Activated CD8-positive, alpha-beta T cell treated with anti-CD3 and anti-CD28 coated beads, Interleukin-2, amount 10 ng/mL, durations not matched to agents 7 days and 5 days (primary cell): ENCODE measurements around the gene ZNF653. TPM values are rescaled to one million over a fixed set of nuclear protein-coding genes. Genes with fewer than 3 reads are reported as not detected.
A peak's percentile ranks its signal among the peaks of the same experiment; 100 is the strongest.
"Not testable (repeated sequence)": the region's sequence is repeated elsewhere in the genome, so short reads cannot be mapped to it uniquely, and the experiment has no call there.

Experiments used
- ATAC-seq: fragments of 150-1000 bp; cut with Tn5 transposase; one replicate; pipeline ENCODE4 v1.10.0; 2021; ENCODE audit warnings: moderate library complexity
- CTCF ChIA-PET: fragments of 350-600 bp; sonication (Branson Sonifier 250); formaldehyde crosslinking; loops from one replicate; lab custom pipeline; 2021; ENCODE audit warnings: antibody characterized with exemption; lab: Charles Lee
- POLR2A ChIA-PET: fragments of 350-600 bp; sonication (Branson Sonifier 250); formaldehyde crosslinking; loops from one replicate; lab custom pipeline; 2021; ENCODE audit warnings: antibody characterized with exemption; lab: Charles Lee
- DNase-seq: peaks from one replicate; pipeline ENCODE4 v3.0.0-alpha.2; 2020
- H3K27ac Mint-ChIP-seq: one replicate; pipeline ENCODE4 v1.8.0; 2021; ENCODE audit warnings: mild to moderate bottlenecking, mixed read lengths
- H3K27me3 Mint-ChIP-seq: one replicate; pipeline ENCODE4 v1.8.0; 2021; ENCODE audit warnings: low read depth, mixed read lengths
- H3K36me3 Mint-ChIP-seq: one replicate; pipeline ENCODE4 v1.8.0; 2021; ENCODE audit warnings: low read depth, mixed read lengths
- H3K4me1 Mint-ChIP-seq: one replicate; pipeline ENCODE4 v1.8.0; 2021; ENCODE audit warnings: low read depth, mixed read lengths
- H3K4me3 Mint-ChIP-seq: one replicate; pipeline ENCODE4 v1.8.0; 2021; ENCODE audit warnings: mild to moderate bottlenecking, mixed read lengths
- H3K9me3 Mint-ChIP-seq: one replicate; pipeline ENCODE4 v1.8.0; 2022; ENCODE audit warnings: mixed read lengths; ENCODE audit not compliant: insufficient read depth
- total RNA-seq, 2 experiments: library from RNA; stranded (reverse); gene quantifications; one replicate each; pipeline ENCODE4 v1.2.3, GENCODE V29; 2021

Gene ZNF653
- total RNA-seq, 2 experiments from 2014 or later = 20.1 to 21.8 TPM

- DNase-seq = no peak
- H3K27ac Mint-ChIP-seq = no peak overlapping the region
- no peak for ATAC-seq
- ChIA-PET POLR2A (no interaction called here), CTCF (interaction anchor here (1.2 to 1.5 kb wide), 2 partner anchors 99 to 105 kb away, joined by 3 to 6 read pairs; partner anchors contain the start of gene SWSAP1)
- no peaks in the 10 kb centered on the region for H3K9me3 Mint-ChIP-seq
- H3K4me3 Mint-ChIP-seq = no peak overlapping the region
- peaks cover 28% of the 10 kb centered on the region for H3K4me1 Mint-ChIP-seq
- H3K36me3 Mint-ChIP-seq = peaks cover 6% of the 10 kb centered on the region
- H3K27me3 Mint-ChIP-seq = peaks cover 34% of the 10 kb centered on the region
Measured at GRCh38 chr19:11479898-11480714, 25.5 kb downstream of the ZNF653 start.

GRCh38 chr19:11479090-11479897 is 26.3 kb downstream of the ZNF653 start:
- CTCF ChIA-PET = no interaction called here
- DNase-seq (peak; percentile 39), ATAC-seq (no peak)
- H3K4me1 Mint-ChIP-seq = peaks cover 28% of the 10 kb centered on the region
- H3K27ac Mint-ChIP-seq = no peak overlapping the region
- no peak overlapping the region for H3K4me3 Mint-ChIP-seq
- H3K27me3 Mint-ChIP-seq = peaks cover 34% of the 10 kb centered on the region
- H3K9me3 Mint-ChIP-seq = no peaks in the 10 kb centered on the region
- POLR2A ChIA-PET = no interaction called here
- peaks cover 6% of the 10 kb centered on the region for H3K36me3 Mint-ChIP-seq

GRCh38 chr19:11478167-11479089 is 27.2 kb downstream of the ZNF653 start:
- H3K36me3 Mint-ChIP-seq = peaks cover 3% of the 10 kb centered on the region
- H3K4me1 Mint-ChIP-seq = peaks cover 24% of the 10 kb centered on the region
- no peaks in the 10 kb centered on the region for H3K9me3 Mint-ChIP-seq
- no peak for DNase-seq
- ChIA-PET CTCF (no interaction called here), POLR2A (no interaction called here)
- H3K4me3 Mint-ChIP-seq = no peak overlapping the region
- ATAC-seq = no peak
- H3K27me3 Mint-ChIP-seq = peaks cover 34% of the 10 kb centered on the region
- H3K27ac Mint-ChIP-seq = no peak overlapping the region

GRCh38 chr19:11475861-11476260 is 29.8 kb downstream of the ZNF653 start:
- Mint-ChIP-seq H3K27ac (no peak overlapping the region), H3K27me3 (peaks cover 29% of the 10 kb centered on the region), H3K36me3 (no peaks in the 10 kb centered on the region), H3K4me3 (no peak overlapping the region), H3K4me1 (peaks cover 5% of the 10 kb centered on the region), H3K9me3 (no peaks in the 10 kb centered on the region)
- ChIA-PET POLR2A (no interaction called here), CTCF (no interaction called here)
- ATAC-seq = no peak
- no peak for DNase-seq

GRCh38 chr19:11475343-11475742 is 30.3 kb downstream of the ZNF653 start:
- H3K36me3 Mint-ChIP-seq, H3K27ac Mint-ChIP-seq, H3K9me3 Mint-ChIP-seq, H3K4me3 Mint-ChIP-seq, CTCF ChIA-PET, DNase-seq, ATAC-seq, H3K4me1 Mint-ChIP-seq, POLR2A ChIA-PET: not testable (repeated sequence)
- peaks cover 29% of the 10 kb centered on the region for H3K27me3 Mint-ChIP-seq

GRCh38 chr19:11473725-11474124 is 31.9 kb downstream of the ZNF653 start:
- CTCF ChIA-PET = interaction anchor here (0.9 to 1.7 kb wide), 2 partner anchors 9 to 93 kb away, joined by 3 to 5 read pairs; no protein-coding TSS in a partner anchor
- Mint-ChIP-seq H3K9me3 (no peaks in the 10 kb centered on the region), H3K4me1 (no peaks in the 10 kb centered on the region), H3K36me3 (no peaks in the 10 kb centered on the region), H3K27me3 (peaks cover 23% of the 10 kb centered on the region), H3K4me3 (no peak overlapping the region), H3K27ac (no peak overlapping the region)
- ATAC-seq = no peak
- POLR2A ChIA-PET = no interaction called here
- no peak for DNase-seq

- DNase-seq, H3K27me3 Mint-ChIP-seq, H3K27ac Mint-ChIP-seq, H3K4me1 Mint-ChIP-seq, ATAC-seq, H3K9me3 Mint-ChIP-seq, H3K4me3 Mint-ChIP-seq, H3K36me3 Mint-ChIP-seq: not testable (repeated sequence)
- ChIA-PET POLR2A (interaction anchor here (0.7 kb wide), 1 partner anchor 595 kb away, joined by 5 read pairs; no protein-coding TSS in a partner anchor), CTCF (interaction anchor here (1.0 to 1.8 kb wide), 3 partner anchors 33 to 87 kb away, joined by 3 to 7 read pairs (median 4); partner anchors contain the start of gene PRKCSH)
Measured at GRCh38 chr19:11468266-11468845, 37.3 kb downstream of the ZNF653 start.

- no peak for DNase-seq
- POLR2A ChIA-PET = no interaction called here
- no peak overlapping the region for H3K27ac Mint-ChIP-seq
Measured at GRCh38 chr19:11465600-11465999, 40.0 kb downstream of the ZNF653 start.

GRCh38 chr19:11464333-11465265 is 41.0 kb downstream of the ZNF653 start:
- Mint-ChIP-seq H3K4me3 (no peak overlapping the region), H3K36me3 (no peaks in the 10 kb centered on the region), H3K9me3 (no peaks in the 10 kb centered on the region), H3K4me1 (no peaks in the 10 kb centered on the region), H3K27me3 (peaks cover 10% of the 10 kb centered on the region), H3K27ac (no peak overlapping the region)
- ChIA-PET POLR2A (no interaction called here), CTCF (no interaction called here)
- ATAC-seq (no peak), DNase-seq (no peak)

More at GRCh38 chr19:11465600-11465999, 40.0 kb downstream of the ZNF653 start:
- ATAC-seq = no peak
- Mint-ChIP-seq H3K9me3 (no peaks in the 10 kb centered on the region), H3K4me1 (no peaks in the 10 kb centered on the region), H3K36me3 (no peaks in the 10 kb centered on the region), H3K4me3 (no peak overlapping the region), H3K27me3 (peaks cover 1% of the 10 kb centered on the region)
- CTCF ChIA-PET = no interaction called here

- H3K27ac Mint-ChIP-seq = no peak overlapping the region
- no peak for ATAC-seq
Measured at GRCh38 chr19:11463391-11463790, 42.2 kb downstream of the ZNF653 start.

More at GRCh38 chr19:11463391-11463790, 42.2 kb downstream of the ZNF653 start:
- H3K36me3 Mint-ChIP-seq = no peaks in the 10 kb centered on the region
- peaks cover 10% of the 10 kb centered on the region for H3K27me3 Mint-ChIP-seq
- H3K4me3 Mint-ChIP-seq = no peak overlapping the region
- H3K4me1 Mint-ChIP-seq = no peaks in the 10 kb centered on the region
- DNase-seq = no peak
- H3K9me3 Mint-ChIP-seq = no peaks in the 10 kb centered on the region
- CTCF ChIA-PET = no interaction called here
- POLR2A ChIA-PET = no interaction called here
